NCI-H446 treated with DMSO at 0.1 percent for 48 hours (cell line): ENCODE measurements around the gene TMC7.
"Not testable (repeated sequence)": the region's sequence is repeated elsewhere in the genome, so short reads cannot be mapped to it uniquely, and the experiment has no call there.

Experiments used
- DNase-seq: peaks from one replicate; lab custom pipeline; 2025; lab: John Stamatoyannopoulos, UW

Gene TMC7

GRCh38 chr16:18979936-18980335 lies 3.8 kb upstream of the TMC7 start:
- no peak for DNase-seq

GRCh38 chr16:18984435-18985005 lies 786 bp downstream of the TMC7 start:
- no peak for DNase-seq

- not testable (repeated sequence) for DNase-seq
Measured at GRCh38 chr16:18985256-18985655, 1.5 kb downstream of the TMC7 start.

- DNase-seq = not testable (repeated sequence)
Measured at GRCh38 chr16:18991731-18992130, 8.0 kb downstream of the TMC7 start.

GRCh38 chr16:18993531-18993930 lies 9.8 kb downstream of the TMC7 start:
- not testable (repeated sequence) for DNase-seq

- DNase-seq = not testable (repeated sequence)
Measured at GRCh38 chr16:18994181-18994580, 10.4 kb downstream of the TMC7 start.

- DNase-seq = not testable (repeated sequence)
Measured at GRCh38 chr16:18995406-18995805, 11.7 kb downstream of the TMC7 start.

GRCh38 chr16:18996536-18996935 lies 12.8 kb downstream of the TMC7 start:
- DNase-seq = not testable (repeated sequence)

GRCh38 chr16:18997001-18997400 lies 13.3 kb downstream of the TMC7 start:
- not testable (repeated sequence) for DNase-seq

GRCh38 chr16:18999045-18999393 lies 15.3 kb downstream of the TMC7 start:
- no peak for DNase-seq

- DNase-seq = no peak
Measured at GRCh38 chr16:19001788-19002187, 18.1 kb downstream of the TMC7 start.

- DNase-seq = no peak
Measured at GRCh38 chr16:19003935-19004334, 20.2 kb downstream of the TMC7 start.

GRCh38 chr16:19005561-19006445 lies 22.1 kb downstream of the TMC7 start:
- DNase-seq = no peak

GRCh38 chr16:19006446-19007315 lies 22.9 kb downstream of the TMC7 start:
- DNase-seq = no peak

GRCh38 chr16:19008245-19009169 lies 24.8 kb downstream of the TMC7 start:
- DNase-seq = no peak

GRCh38 chr16:19011169-19011731 lies 27.5 kb downstream of the TMC7 start:
- DNase-seq = no peak

- no peak for DNase-seq
Measured at GRCh38 chr16:19014461-19014860, 30.7 kb downstream of the TMC7 start.

GRCh38 chr16:19017179-19017578 lies 33.4 kb downstream of the TMC7 start:
- DNase-seq = no peak

GRCh38 chr16:19020689-19021088 lies 37.0 kb downstream of the TMC7 start:
- DNase-seq = no peak

GRCh38 chr16:19021747-19022146 lies 38.0 kb downstream of the TMC7 start:
- no peak for DNase-seq

- no peak for DNase-seq
Measured at GRCh38 chr16:19027416-19027815, 43.7 kb downstream of the TMC7 start.
